SJSA1 (cell line): ENCODE measurements around the gene SLC2A4RG. TPM values are rescaled to one million over a fixed set of nuclear protein-coding genes. Genes with fewer than 3 reads are reported as not detected.

Source experiments
- DNase-seq, 2 experiments: peaks; one replicate each; pipeline ENCODE4 v3.0.0-alpha.2; 2015 to 2020; ENCODE audit warnings: low spot score in 2 of 2, low read depth in 1 of 2
- H3K27ac ChIP-seq: fragments of 250-450 bp; sonication (Bioruptor Pico); 2 replicates; pipeline ENCODE4 v1.5.1; 2020; ENCODE audit warnings: mild to moderate bottlenecking, moderate library complexity
- H3K27me3 ChIP-seq: fragments of 250-450 bp; sonication (Bioruptor Pico); replicated peaks from 2 replicates; pipeline ENCODE4 v1.5.1; 2020; ENCODE audit warnings: mild to moderate bottlenecking, moderate library complexity
- H3K36me3 ChIP-seq: fragments of 250-450 bp; sonication (Bioruptor Pico); 2 replicates; pipeline ENCODE4 v1.5.1; 2020; ENCODE audit warnings: mild to moderate bottlenecking
- H3K4me1 ChIP-seq: fragments of 250-450 bp; sonication (Bioruptor Pico); replicated peaks from 2 replicates; pipeline ENCODE4 v1.6.1; 2021; ENCODE audit warnings: mild to moderate bottlenecking
- H3K4me3 ChIP-seq: fragments of 250-450 bp; sonication (Bioruptor Pico); 2 replicates; pipeline ENCODE4 v1.5.1; 2020; ENCODE audit warnings: mild to moderate bottlenecking
- H3K9me3 ChIP-seq: fragments of 250-450 bp; sonication (Bioruptor Pico); replicated peaks from 2 replicates; pipeline ENCODE4 v1.5.1; 2020; ENCODE audit warnings: mild to moderate bottlenecking
- total RNA-seq: library from RNA; depleted of rRNA; stranded (reverse); fragments of >200 nt; shearing (Covaris generic); gene quantifications from 2 replicates; pipeline ENCODE4 v1.2.3, GENCODE V29; 2014

SLC2A4RG gene
- total RNA-seq, 1 experiment from 2014 or later: 66.9 TPM

DNA sequence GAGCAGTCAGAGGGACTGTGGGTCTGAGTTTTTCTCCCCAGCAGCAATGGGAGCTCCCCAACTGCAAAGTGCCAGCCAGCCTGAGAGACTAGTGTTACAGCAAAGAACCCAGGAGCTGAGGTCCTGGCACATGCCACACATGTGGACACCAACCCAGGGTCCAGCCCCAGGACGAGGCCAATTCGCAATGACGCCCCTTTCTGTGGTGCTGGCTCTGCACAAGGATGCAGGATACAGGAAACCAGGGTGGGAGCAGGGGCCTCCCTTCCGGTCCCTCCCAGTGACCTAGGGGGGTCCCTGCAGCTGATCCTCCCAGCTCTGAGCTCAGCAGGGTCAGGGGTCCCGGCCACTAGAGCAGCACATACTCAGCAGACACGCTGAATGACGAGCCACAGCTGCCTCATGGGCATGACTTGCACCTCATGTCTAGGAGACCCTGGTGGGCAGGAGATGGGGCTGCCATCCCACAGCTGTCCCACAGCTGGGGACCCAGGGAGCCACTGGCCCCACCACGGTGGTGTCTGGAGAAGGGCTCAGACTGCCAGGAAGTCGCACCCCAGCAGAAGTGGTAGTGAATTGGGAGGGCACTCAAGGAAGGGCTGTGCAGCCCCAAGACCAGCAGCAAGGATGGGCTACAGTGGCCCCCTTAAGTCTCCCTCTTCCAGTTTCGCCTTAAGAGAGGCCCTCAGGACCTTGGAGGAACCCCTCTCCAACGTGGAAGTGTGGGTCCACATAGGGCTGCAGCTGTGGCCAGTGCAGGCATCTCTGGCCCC, 35.4 kb upstream of the SLC2A4RG start:
- Histone ChIP-seq H3K4me1 (peaks cover 33% of the 10 kb centered on the region), H3K9me3 (peaks cover 8% of the 10 kb centered on the region), H3K27ac (no peak overlapping the region), H3K4me3 (no peak overlapping the region), H3K36me3 (peaks cover 78% of the 10 kb centered on the region), H3K27me3 (no peaks in the 10 kb centered on the region)
- no peak for DNase-seq

DNA sequence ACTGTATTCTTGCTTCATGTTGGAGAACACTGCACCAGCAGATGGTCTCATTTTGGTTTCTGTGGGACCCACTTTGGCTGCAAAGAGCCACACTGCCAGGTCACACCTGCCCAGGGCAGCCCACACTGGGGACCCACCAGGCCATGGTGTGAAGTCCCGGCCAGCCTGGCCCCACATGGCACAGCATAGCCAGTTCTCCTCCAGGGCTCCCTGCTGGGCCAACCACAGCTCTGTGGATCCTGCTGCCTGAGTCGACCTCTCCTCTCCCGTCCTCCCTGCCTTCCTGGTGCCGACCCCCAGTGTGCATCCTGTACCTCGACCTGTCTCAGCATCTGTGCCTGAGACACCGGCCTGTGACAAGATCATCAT, 34.8 kb upstream of the SLC2A4RG start:
- Histone ChIP-seq H3K4me3 (no peak overlapping the region), H3K36me3 (peaks cover 78% of the 10 kb centered on the region), H3K27ac (no peak overlapping the region), H3K9me3 (peaks cover 8% of the 10 kb centered on the region), H3K4me1 (peaks cover 28% of the 10 kb centered on the region), H3K27me3 (no peaks in the 10 kb centered on the region)
- DNase-seq: no peak

DNA sequence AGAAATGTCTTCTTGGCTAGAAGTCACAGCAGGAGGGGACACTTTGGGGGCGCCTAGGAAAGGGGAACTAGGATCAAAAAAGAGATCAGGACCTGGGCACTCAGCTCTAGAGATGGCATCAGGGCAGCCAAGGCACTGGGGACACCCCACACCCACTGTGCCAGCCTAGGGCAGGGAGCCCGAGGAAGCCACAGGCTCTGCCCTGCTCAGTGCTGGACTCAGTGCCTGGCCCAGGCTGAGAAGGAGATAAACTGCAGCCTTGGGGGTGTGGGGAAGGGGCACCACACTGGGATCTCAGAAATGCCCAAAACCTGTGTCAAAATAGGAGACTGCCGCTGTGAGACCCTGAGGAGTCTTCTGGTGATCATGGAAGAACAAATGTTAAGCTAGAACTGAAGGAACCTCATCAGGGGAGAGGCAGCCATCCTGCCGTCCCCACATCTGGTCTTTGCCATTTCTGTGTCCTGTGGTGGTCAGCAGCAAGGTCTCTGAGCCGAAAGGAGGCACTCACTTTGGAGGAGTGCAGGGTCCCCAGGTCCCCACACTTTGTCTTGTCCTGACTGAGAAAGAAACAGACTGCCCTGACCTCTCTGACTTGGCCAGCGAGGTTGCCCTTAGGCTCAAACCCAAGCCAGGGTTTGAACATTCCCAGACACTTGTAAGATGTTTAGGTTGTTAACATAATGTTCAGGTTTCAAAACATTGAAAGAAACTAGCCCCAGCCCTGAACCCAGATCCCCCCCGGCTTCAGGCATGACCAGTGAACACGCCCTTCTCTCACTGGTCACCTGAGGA, 34.1 kb upstream of the SLC2A4RG start:
- Histone ChIP-seq H3K27me3 (no peaks in the 10 kb centered on the region), H3K9me3 (peaks cover 8% of the 10 kb centered on the region), H3K4me3 (no peak overlapping the region), H3K36me3 (peaks cover 76% of the 10 kb centered on the region), H3K27ac (no peak overlapping the region), H3K4me1 (peaks cover 24% of the 10 kb centered on the region)
- no peak for DNase-seq

DNA sequence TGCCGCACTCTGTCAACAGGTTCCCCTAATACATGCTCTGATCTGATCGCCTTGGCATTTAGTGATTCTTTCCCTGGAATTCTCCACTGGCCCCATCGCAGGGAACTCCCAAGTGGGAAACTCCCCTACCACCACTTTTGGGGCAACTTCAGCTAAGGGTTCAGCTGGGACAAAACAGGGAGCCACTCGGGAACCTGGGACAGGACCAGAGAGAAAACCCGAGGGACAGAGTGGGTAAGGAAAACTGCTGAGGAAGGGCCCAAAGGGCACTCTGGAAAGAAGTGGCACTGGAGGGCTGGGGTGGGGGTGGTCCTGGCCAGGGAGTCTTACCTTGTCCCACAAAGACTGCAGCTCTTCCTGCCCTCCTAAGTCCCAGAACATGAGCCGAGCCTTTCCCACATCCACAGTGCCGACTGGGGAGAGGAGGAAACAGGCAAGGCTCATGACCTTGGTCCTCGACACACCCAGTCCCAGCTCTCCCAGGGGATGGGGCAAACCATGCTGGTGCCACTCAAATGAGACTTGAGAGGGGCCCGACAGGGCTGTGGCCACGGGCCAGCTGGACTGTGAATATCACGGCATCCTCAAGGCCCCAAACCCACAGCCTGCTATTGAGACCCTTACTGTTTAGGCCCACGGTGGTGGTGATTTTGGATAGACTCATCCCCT, 33.4 kb upstream of the SLC2A4RG start:
- peaks cover 8% of the 10 kb centered on the region for H3K9me3 ChIP-seq
- DNase-seq: no peak
- H3K27me3 ChIP-seq: no peaks in the 10 kb centered on the region
- H3K27ac ChIP-seq: no peak overlapping the region
- H3K4me1 ChIP-seq: peaks cover 24% of the 10 kb centered on the region
- H3K4me3 ChIP-seq: peak overlapping the region; percentile 89
- H3K36me3 ChIP-seq: peaks cover 81% of the 10 kb centered on the region

DNA sequence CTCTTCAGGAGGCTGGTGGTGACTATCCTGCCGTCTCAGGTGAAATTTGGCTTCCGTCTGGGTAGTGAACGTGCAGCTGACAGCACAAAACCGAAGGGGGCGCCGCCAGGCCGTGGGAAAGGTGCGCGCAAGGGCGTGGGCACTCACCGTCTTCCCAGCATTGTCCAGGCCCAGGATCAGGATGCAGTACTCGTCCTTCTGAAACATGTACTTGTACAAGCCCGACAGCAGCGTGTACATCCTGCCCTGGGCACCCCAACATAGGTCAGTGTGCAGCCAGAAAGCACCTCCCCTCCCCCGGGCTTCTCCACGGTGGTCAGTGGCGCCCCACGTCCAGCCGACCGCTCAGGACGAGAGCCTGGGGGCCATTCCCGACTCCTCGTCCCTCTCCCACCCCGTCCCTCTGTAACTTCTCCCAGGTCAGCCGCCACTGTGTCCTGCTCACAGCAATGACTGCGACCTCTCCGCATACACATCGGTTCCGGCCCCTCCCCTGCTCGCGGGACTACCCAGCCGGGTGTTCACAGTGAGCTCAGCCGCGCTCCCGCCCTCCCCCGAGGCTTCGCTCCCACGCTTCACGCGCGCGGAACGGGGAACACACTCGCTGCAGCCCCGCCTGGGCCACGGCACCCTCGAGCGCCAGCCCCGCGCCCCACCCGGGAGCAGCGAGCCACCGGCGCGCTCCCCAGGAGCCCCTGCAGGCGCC, 32.6 kb upstream of the SLC2A4RG start:
- Histone ChIP-seq H3K4me3 (peak overlapping the region; percentile 89), H3K4me1 (peaks cover 24% of the 10 kb centered on the region), H3K27me3 (no peaks in the 10 kb centered on the region), H3K27ac (peak overlapping the region; percentile 74), H3K36me3 (peaks cover 89% of the 10 kb centered on the region), H3K9me3 (peaks cover 8% of the 10 kb centered on the region)
- DNase-seq: peak in 1 of 2 experiments; percentile 61

DNA sequence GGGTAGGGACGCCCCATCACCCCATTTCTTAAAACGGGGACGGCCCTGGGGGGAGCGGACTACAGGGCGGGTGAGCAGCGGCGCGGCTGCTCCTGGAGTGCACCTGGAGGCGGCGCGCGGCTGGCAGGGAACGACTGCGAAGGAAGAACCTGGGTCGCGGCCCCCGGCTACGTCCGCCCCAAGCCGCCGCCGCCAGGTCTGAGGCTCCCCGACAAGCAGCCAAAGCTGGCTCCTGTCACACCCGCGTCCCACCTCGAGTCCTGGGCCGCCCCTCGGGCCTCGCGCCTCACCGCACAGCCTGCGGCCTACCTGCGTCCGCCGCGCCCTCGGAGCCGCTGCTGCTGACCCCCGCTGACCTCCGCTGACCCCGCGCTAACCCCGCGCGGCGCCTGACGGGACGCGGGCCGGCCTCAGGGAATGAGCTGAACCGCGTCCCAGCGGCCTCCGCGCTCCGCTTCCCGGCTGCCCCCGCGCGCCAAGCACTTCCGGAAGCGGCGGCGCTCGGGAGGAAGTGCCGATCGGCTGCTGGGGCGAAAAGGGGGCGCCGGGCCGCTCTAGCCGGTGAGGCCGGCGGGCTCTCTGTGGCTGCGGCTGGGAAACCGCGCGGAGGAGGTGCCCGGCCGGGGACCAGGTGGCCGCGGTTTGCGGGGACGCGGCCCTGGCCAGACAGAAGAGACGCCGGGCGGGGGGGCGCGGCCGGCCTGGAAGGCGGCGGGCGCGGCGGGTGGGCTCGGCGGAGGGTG, 31.8 kb upstream of the SLC2A4RG start, which contains the start of the genes ARFRP1 and ZGPAT:
Gene ARFRP1, minus strand, starts transcription at position 419 of the 743 bp plus-strand sequence. CDS start 885 bp downstream, outside the sequence.
Gene ZGPAT, plus strand, starts transcription at position 482 of the 743 bp plus-strand sequence. CDS start 542 bp downstream, outside the sequence.
- peak within 1 kb of the TSS; percentile 74 for H3K27ac ChIP-seq
- peaks cover 92% of the 10 kb centered on the region for H3K36me3 ChIP-seq
- peak; percentile 78 to 79 for DNase-seq
- H3K4me1 ChIP-seq: peaks cover 24% of the 10 kb centered on the region
- H3K9me3 ChIP-seq: peaks cover 8% of the 10 kb centered on the region
- H3K27me3 ChIP-seq: no peaks in the 10 kb centered on the region
- peak within 1 kb of the TSS; percentile 89 for H3K4me3 ChIP-seq

DNA sequence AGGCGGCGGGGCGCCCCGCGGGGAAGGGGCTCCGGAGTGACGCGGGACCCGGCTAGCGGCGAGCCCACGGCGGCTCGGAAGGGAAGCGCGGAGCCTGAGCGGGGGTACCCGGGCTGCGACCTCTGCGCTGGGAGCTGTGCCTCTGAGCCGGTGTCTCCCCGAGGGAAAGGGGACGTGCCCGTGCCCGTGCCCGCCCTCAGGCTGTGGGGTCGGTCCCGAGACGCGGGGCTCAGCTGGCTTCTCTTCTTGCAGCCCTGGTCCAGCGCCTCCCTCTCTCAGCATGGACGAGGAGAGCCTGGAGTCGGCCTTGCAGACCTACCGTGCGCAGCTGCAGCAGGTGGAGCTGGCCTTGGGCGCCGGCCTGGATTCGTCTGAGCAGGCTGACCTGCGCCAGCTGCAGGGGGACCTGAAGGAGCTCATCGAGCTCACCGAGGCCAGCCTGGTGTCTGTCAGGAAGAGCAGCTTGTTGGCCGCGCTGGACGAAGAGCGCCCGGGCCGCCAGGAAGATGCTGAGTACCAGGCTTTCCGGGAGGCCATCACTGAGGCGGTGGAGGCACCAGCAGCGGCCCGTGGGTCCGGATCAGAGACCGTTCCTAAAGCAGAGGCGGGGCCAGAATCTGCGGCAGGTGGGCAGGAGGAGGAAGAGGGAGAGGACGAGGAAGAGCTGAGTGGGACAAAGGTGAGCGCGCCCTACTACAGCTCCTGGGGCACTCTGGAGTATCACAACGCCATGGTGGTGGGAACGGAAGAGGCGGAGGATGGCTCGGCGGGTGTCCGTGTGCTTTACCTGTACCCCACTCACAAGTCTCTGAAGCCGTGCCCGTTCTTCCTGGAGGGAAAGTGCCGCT, 31.1 kb upstream of the SLC2A4RG start:
- DNase-seq: no peak
- Histone ChIP-seq H3K9me3 (peaks cover 8% of the 10 kb centered on the region), H3K36me3 (peaks cover 98% of the 10 kb centered on the region), H3K27me3 (no peaks in the 10 kb centered on the region), H3K27ac (no peak overlapping the region; the same call in 1 of the 2 replicates), H3K4me3 (peak overlapping the region; percentile 89), H3K4me1 (peaks cover 24% of the 10 kb centered on the region)

DNA sequence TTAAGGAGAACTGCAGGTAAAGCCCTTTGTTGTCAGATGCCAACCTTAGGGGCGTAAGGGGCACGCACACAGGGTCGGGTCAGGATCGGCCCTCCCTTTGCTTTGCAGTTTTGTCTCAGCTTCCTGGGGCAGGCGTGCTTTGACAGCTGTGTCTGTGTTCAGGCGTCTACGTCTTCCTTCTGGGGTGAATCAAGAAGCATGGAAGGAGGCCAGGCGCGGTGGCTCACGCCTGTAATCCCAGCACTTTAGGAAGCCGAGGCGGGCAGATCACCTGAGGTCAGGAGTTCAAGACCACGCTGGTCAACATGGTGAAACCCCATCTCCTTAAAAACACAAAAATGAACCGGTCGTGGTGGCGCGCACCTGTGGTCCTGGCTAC, 30.4 kb upstream of the SLC2A4RG start:
- DNase-seq: no peak
- Histone ChIP-seq H3K36me3 (peaks cover 97% of the 10 kb centered on the region), H3K9me3 (peaks cover 8% of the 10 kb centered on the region), H3K27me3 (no peaks in the 10 kb centered on the region), H3K27ac (no peak overlapping the region), H3K4me3 (peak overlapping the region; percentile 89), H3K4me1 (peaks cover 24% of the 10 kb centered on the region)

DNA sequence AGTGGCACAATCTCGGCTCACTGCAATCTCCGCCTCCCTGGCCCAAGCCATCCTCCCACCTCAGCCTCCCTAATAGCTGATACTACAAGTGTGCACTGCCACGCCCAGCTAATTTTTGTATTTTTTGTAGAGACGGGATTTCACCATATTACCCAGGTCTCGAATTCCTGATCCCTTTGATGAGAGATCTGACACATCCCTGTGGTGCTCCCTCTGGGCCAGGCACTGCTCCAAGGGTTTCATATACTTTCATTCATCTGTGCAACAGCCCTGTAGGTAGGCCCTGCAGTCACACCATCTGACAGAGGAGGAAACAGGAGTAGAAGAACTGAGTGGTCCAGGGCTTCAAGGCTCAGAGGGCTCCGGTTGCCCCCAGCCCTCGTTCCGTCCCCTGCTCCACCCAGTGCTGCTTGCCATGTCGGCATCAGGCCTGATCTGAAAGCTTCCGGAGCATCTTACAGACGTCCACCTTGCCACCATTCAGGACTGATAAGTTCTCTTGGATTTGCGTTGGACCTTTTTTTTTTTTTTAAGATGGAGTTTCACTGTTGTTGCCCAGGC, 28.4 kb upstream of the SLC2A4RG start:
- H3K36me3 ChIP-seq: peaks cover 93% of the 10 kb centered on the region
- H3K27me3 ChIP-seq: no peaks in the 10 kb centered on the region
- H3K27ac ChIP-seq: no peak overlapping the region
- H3K4me3 ChIP-seq: no peak overlapping the region
- H3K9me3 ChIP-seq: peaks cover 10% of the 10 kb centered on the region
- DNase-seq: no peak
- peaks cover 24% of the 10 kb centered on the region for H3K4me1 ChIP-seq

DNA sequence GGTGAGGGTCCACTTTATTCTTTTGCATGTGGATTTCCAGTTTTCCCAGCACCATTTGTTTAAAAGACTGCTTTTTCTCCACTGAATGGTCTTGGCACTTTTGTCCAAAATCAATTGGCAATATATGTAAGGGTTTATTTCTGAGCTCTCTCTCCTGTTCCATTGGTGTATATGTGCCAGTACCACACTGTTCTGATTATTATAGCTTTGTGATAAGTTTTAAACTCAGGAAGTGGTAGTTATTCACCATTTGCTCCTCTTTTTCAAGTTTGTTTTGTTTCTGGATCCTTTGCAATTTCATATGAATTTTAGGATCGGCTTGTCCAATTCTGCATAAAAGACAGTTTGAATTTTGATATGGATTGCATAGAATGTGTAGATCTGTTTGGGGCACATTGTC, 27.4 kb upstream of the SLC2A4RG start:
- H3K27ac ChIP-seq: no peak overlapping the region
- no peaks in the 10 kb centered on the region for H3K27me3 ChIP-seq
- no peak overlapping the region for H3K4me3 ChIP-seq
- H3K9me3 ChIP-seq: peaks cover 10% of the 10 kb centered on the region
- no peak for DNase-seq
- peaks cover 87% of the 10 kb centered on the region for H3K36me3 ChIP-seq
- peaks cover 16% of the 10 kb centered on the region for H3K4me1 ChIP-seq

DNA sequence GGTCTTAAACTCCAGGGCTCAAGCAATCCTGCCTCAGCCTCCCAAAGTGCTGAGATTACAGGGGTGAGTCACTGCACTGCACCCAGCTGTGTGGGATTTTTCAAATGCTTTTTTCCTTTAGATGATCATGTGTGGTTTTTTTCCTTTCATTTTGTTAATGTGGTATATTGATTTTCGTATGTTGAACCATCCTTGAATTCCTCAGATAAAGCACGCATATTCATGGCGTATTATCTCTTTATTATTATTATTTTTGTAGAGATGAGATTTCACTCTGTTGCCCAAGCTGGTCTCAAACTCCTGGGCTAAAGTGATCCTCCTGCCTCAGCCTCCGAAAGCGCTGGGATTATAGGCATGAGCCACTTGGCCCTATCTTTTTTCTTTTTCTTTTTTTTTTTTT, 24.7 kb upstream of the SLC2A4RG start:
- Histone ChIP-seq H3K4me3 (no peak overlapping the region), H3K4me1 (no peaks in the 10 kb centered on the region), H3K9me3 (peaks cover 5% of the 10 kb centered on the region), H3K27me3 (no peaks in the 10 kb centered on the region), H3K36me3 (peaks cover 86% of the 10 kb centered on the region), H3K27ac (no peak overlapping the region)
- DNase-seq: no peak

DNA sequence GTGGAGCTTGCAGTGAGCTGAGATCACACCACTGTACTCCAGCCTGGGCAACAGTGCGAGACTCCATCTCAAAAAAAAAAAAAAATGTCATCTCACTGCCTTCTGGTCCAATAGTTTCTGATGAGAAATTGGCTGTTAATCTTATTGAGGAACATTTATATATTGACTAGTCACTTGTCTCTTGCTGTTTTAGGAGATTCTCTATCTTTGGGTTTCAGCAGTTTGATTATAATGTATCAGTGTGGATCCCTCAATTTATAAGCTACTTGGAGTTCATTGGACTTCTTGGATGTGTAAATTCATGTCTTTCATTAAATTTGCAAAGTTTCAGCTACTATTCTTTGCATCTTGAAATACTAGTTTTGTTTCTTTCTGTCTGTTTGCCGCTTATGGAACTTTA, 20.6 kb upstream of the SLC2A4RG start:
- DNase-seq: no peak
- H3K27ac ChIP-seq: no peak overlapping the region
- no peak overlapping the region for H3K4me3 ChIP-seq
- peaks cover 67% of the 10 kb centered on the region for H3K36me3 ChIP-seq
- H3K9me3 ChIP-seq: peaks cover 5% of the 10 kb centered on the region
- no peaks in the 10 kb centered on the region for H3K27me3 ChIP-seq
- H3K4me1 ChIP-seq: no peaks in the 10 kb centered on the region
